ENCODE measurements around the gene ERN2.

GRCh38 chr16:23726710-23727109 is 13.7 kb upstream of the ERN2 start:
- TF ChIP-seq POLR2A (IDR thresholded peaks at IDR 0.05; ENCODE audit: low read depth, low read length) (no peak), POLR2AphosphoS5 (IDR thresholded peaks at IDR 0.05; ENCODE audit: low read depth, low read length) (no peak), TAF1 (IDR thresholded peaks at IDR 0.05; ENCODE audit: borderline replicate concordance, low read depth, low read length) (no peak)
